Upper lobe of left lung (tissue), 6 donors: ENCODE results near the gene MOB2. TPM values are rescaled to one million over a fixed set of nuclear protein-coding genes. Genes with fewer than 3 reads are reported as not detected.
A peak's percentile ranks its signal among the peaks of the same experiment; 100 is the strongest.

Experiments
- ATAC-seq, 2 donors: fragments of 200-7000 bp; cut with Tn5 transposase; one replicate each; pipeline ENCODE4 v1.9.1; 2022; ENCODE audit warnings: mild to moderate bottlenecking in 2 of 2, moderate library complexity in 2 of 2; ENCODE audit not compliant: low FRiP score in 2 of 2
- DNase-seq, 2 donors: peaks; one replicate each; pipeline ENCODE4 v3.0.0-alpha.2; 2019 to 2020
- H3K27ac ChIP-seq, 4 donors: fragments of 200-600 bp; sonication (generic); one replicate each; pipeline ENCODE4 v1.5.1; 2016 to 2019
- H3K27me3 ChIP-seq, 4 donors: fragments of 200-600 bp; sonication (generic); one replicate each; pipeline ENCODE4 v1.5.1; 2017 to 2019
- H3K36me3 ChIP-seq, 4 donors: fragments of 200-600 bp; sonication (generic); one replicate each; pipeline ENCODE4 v1.5.1; 2016 to 2019
- H3K4me1 ChIP-seq, 4 donors: fragments of 200-600 bp; sonication (generic); one replicate each; pipeline ENCODE4 v1.5.1; 2018 to 2019
- H3K4me3 ChIP-seq, 4 donors: fragments of 200-600 bp; sonication (generic); one replicate each; pipeline ENCODE4 v1.5.1; 2017 to 2019; ENCODE audit warnings: mild to moderate bottlenecking in 2 of 4, moderate library complexity in 1 of 4
- H3K9me3 ChIP-seq, 4 donors: fragments of 200-600 bp; sonication (generic); one replicate each; pipeline ENCODE4 v1.5.1; 2018 to 2019
- EP300 ChIP-seq, 4 donors: sonication (generic); formaldehyde crosslinking; IDR thresholded peaks; one replicate each; pipeline ENCODE4 v1.5.1; 2017; ENCODE audit warnings: antibody characterized with exemption in 4 of 4, control low read depth in 2 of 4
- POLR2A ChIP-seq, 4 donors: fragments of 450-650 bp; IDR thresholded peaks; one replicate each; pipeline ENCODE4 v1.5.1; 2016 to 2017; ENCODE audit warnings: antibody characterized with exemption in 4 of 4, mild to moderate bottlenecking in 2 of 4
- POLR2AphosphoS5 ChIP-seq, 2 donors: sonication (generic); formaldehyde crosslinking; IDR thresholded peaks; one replicate each; pipeline ENCODE4 v1.5.1; 2017; ENCODE audit warnings: antibody characterized with exemption in 2 of 2
- WGBS, 2 donors: methylation state at CpG; one replicate each; pipeline ENCODE4 v1.1.5; 2017 to 2018; 5-methylcytosine and 5-hydroxymethylcytosine counted together
- total RNA-seq, 6 donors: library from RNA; depleted of rRNA in 4 of 6; stranded (reverse); fragments of >200 nt in 4 of 6; gene quantifications; one replicate each; pipeline versions ENCODE4 v1.1.0 to v1.2.1, GENCODE V29; 2016 to 2021
- TF ChIP-seq, protein P1 (sequence below), 6 experiments: fragments of 450-650 bp in 4 of 6; fragments of 200-600 bp in 2 of 6; sonication (generic) in 2 of 6; IDR thresholded peaks; one replicate each; pipeline ENCODE4 v1.5.1; 2016 to 2019; ENCODE audit warnings: antibody characterized with exemption in 6 of 6
- donor health status: DM: no; HTN: no; CAD: no; lungs with moderate emphysema.
- donor health status: DM: no; HTN: yes; CAD: no; lungs with severe emphysema.

MOB2 gene
- total RNA-seq, 6 donors from 2014 or later, result 34.7 to 72.3 (median 49.5) TPM

DNA sequence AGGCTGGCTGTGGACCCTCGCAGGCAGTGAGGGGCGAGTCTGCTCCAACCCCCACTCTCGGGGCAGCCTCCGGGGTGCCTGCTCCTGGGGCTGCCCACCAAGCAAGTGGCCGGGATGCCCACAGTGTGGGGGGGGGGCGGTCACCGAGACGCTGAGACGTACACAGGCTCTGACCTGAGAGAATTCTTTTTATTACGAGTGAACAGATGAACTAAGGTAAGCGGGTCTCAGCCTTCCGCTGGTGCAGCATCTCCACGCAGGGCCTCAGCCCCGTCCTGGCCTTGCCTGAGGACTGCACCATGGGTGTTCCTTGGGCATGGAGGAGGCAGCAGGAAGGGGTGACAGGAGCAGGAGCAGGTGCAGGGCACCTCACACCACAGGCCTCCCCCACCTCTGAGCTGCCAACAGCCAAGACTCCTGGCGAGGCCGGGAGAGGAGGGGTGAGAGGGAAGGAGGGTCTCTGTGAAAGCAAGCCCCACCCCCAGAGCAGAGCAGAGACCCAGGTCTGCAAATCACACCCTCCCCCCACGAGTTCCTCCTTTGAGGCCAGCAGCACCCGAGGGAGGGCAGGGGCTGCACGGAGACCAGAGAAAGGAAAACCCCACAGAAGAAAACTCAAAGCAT lies 17.2 kb downstream of the MOB2 start:
- Histone ChIP-seq H3K27me3 (no peaks in the 10 kb centered on the region), H3K27ac (no peak overlapping the region), H3K4me1 (no peaks in the 10 kb centered on the region), H3K4me3 (no peak overlapping the region), H3K9me3 (no peaks in the 10 kb centered on the region), H3K36me3 (peaks cover 6 to 74% (median 52%) of the 10 kb centered on the region in 4 donors)
- 81 to 85% methylated on average over 15 to 19 of the region's 19 CpGs for WGBS, 2 donors
- DNase-seq (peak in 1 of 2 donors; percentile 79), ATAC-seq (no peak)
- TF ChIP-seq EP300 (IDR thresholded peaks at IDR 0.05) (no peak), POLR2AphosphoS5 (IDR thresholded peaks at IDR 0.05) (no peak), POLR2A (IDR thresholded peaks at IDR 0.05) (no peak)
- TF ChIP-seq, protein P1, sequence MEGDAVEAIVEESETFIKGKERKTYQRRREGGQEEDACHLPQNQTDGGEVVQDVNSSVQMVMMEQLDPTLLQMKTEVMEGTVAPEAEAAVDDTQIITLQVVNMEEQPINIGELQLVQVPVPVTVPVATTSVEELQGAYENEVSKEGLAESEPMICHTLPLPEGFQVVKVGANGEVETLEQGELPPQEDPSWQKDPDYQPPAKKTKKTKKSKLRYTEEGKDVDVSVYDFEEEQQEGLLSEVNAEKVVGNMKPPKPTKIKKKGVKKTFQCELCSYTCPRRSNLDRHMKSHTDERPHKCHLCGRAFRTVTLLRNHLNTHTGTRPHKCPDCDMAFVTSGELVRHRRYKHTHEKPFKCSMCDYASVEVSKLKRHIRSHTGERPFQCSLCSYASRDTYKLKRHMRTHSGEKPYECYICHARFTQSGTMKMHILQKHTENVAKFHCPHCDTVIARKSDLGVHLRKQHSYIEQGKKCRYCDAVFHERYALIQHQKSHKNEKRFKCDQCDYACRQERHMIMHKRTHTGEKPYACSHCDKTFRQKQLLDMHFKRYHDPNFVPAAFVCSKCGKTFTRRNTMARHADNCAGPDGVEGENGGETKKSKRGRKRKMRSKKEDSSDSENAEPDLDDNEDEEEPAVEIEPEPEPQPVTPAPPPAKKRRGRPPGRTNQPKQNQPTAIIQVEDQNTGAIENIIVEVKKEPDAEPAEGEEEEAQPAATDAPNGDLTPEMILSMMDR (IDR thresholded peaks at IDR 0.05), result no peak

DNA sequence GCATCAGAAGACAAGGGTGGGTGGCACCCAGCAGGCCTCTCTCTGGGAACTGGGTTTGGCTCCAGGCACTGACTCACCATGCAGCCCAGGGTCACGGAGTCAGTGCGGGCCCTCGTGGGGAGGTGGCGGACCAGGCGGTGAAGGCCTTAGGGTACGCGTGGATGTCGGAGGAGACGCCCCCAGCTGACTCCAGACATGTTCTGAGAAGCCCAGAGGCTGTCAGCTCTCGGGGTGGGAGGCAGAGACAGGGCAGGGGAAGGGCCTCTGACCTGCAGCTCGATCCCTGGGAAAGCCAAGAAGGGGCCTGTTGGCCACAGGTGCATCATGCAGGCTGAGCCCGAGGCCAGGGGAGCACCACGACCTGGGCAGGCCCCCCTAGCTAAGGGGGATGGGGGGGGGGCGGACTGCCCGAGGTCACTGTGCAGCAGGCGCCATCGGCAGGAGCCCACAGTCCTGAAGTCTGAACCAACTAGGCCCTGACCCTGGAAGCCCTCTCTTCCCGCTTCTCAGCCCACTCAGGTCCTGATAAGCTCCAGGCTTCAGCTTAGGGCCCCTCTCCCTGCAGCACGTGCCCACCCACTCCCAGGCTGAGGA lies 18.0 kb downstream of the MOB2 start:
- H3K27me3 ChIP-seq, result no peaks in the 10 kb centered on the region
- no peak overlapping the region for H3K27ac ChIP-seq
- DNase-seq, result peak in 1 of 2 donors; percentile 54
- 92 to 97% methylated on average over 13 to 19 of the region's 19 CpGs for WGBS, 2 donors
- H3K4me3 ChIP-seq, result no peak overlapping the region
- H3K4me1 ChIP-seq, result no peaks in the 10 kb centered on the region
- H3K9me3 ChIP-seq, result no peaks in the 10 kb centered on the region
- no peak for TF ChIP-seq POLR2AphosphoS5 (IDR thresholded peaks at IDR 0.05)
- TF ChIP-seq POLR2A (IDR thresholded peaks at IDR 0.05), result no peak
- TF ChIP-seq, protein P1 (IDR thresholded peaks at IDR 0.05), result no peak
- TF ChIP-seq EP300 (IDR thresholded peaks at IDR 0.05), result no peak
- no peak for ATAC-seq
- peaks cover 6 to 66% (median 44%) of the 10 kb centered on the region in 4 donors for H3K36me3 ChIP-seq

DNA sequence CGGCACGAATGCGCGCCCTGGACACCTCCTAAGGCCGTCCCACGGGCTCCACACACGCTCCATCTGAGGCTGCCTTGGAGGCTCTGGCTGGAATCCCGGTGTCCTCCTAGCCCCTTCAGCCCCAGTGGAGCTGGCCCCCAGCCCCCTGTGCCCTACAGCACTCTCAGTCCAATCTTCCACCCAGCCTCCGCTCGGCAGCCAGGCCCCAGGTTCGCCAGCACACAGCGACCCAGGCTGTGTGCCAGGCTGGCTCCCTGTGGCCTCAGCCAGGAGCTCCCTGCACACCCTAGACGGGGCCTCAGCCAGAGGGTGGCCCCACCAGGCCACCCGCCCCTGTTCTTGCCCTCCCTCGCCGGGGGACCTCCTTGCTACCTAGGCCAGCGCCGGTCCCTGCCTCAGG lies 18.6 kb downstream of the MOB2 start:
- ATAC-seq (no peak), DNase-seq (peak in 1 of 2 donors; percentile 72)
- 85 to 97% methylated on average over 7 to 18 of the region's 18 CpGs for WGBS, 2 donors
- H3K27ac ChIP-seq, result no peak overlapping the region
- peaks cover 4 to 60% (median 40%) of the 10 kb centered on the region in 4 donors for H3K36me3 ChIP-seq
- H3K4me3 ChIP-seq, result no peak overlapping the region
- H3K27me3 ChIP-seq, result no peaks in the 10 kb centered on the region
- H3K4me1 ChIP-seq, result no peaks in the 10 kb centered on the region
- no peak for TF ChIP-seq EP300 (IDR thresholded peaks at IDR 0.05)
- no peaks in the 10 kb centered on the region for H3K9me3 ChIP-seq

DNA sequence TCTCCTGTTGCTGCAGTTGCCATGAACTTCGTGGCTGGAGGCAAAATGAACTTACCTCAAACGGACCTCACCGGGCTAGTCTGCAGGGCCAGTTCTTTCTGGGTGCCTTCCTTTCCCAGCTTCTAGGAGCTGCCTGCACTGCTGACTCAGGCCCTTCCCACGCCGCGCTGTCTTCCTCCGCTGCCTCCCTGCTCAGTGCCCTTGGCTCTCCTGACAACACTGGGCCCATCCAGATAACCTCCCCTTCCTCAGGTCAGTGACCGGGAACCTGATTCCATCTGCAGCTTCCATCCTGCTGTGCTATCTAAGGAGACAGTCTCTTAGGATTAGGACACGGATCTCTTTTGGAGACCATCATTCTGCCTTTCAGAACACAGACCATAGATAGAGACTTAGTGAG lies 19.3 kb downstream of the MOB2 start:
- WGBS, 2 donors, result 89 to 91% methylated on average over 9 of the region's 9 CpGs
- Histone ChIP-seq H3K9me3 (no peaks in the 10 kb centered on the region), H3K27me3 (no peaks in the 10 kb centered on the region), H3K36me3 (peaks cover 4 to 53% (median 38%) of the 10 kb centered on the region in 4 donors), H3K27ac (no peak overlapping the region), H3K4me3 (no peak overlapping the region), H3K4me1 (no peaks in the 10 kb centered on the region)
- TF ChIP-seq POLR2A (IDR thresholded peaks at IDR 0.05) (no peak), EP300 (IDR thresholded peaks at IDR 0.05) (no peak), POLR2AphosphoS5 (IDR thresholded peaks at IDR 0.05) (no peak)
- TF ChIP-seq, protein P1 (IDR thresholded peaks at IDR 0.05), result no peak
- peak in 1 of 2 donors; percentile 40 for DNase-seq
- no peak for ATAC-seq

DNA sequence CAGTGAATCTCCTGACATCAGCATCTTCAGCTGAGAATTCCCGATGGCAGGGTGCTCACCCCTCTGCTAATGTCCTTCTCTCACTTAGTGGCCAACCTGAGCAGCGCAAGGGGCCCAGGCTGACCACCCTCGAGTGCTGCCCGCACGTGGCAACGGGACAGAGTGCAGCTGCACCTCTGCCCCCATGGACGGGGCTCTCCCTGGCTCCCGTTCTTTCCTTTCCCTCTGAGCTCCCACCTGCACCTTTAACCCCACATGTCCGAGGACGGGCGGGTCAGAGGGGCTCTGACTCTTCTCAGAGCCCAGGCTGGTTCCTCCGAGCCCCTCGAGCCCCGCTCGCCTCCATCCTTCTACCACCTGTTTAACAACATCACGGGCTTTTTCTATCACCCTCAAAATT lies 19.8 kb downstream of the MOB2 start:
- TF ChIP-seq EP300 (IDR thresholded peaks at IDR 0.05) (no peak), POLR2A (IDR thresholded peaks at IDR 0.05) (no peak), POLR2AphosphoS5 (IDR thresholded peaks at IDR 0.05) (no peak)
- TF ChIP-seq, protein P1 (IDR thresholded peaks at IDR 0.05), result no peak
- H3K36me3 ChIP-seq, result peaks cover 4 to 48% (median 35%) of the 10 kb centered on the region in 4 donors
- H3K9me3 ChIP-seq, result no peaks in the 10 kb centered on the region
- H3K27me3 ChIP-seq, result no peaks in the 10 kb centered on the region
- H3K4me1 ChIP-seq, result no peaks in the 10 kb centered on the region
- no peak overlapping the region for H3K27ac ChIP-seq
- DNase-seq (peak in 1 of 2 donors; percentile 61), ATAC-seq (no peak)
- 92 to 94% methylated on average over 15 to 16 of the region's 16 CpGs for WGBS, 2 donors
- no peak overlapping the region for H3K4me3 ChIP-seq
